ENCODE results near the gene ANKRD30A. TPM values are rescaled to one million over a fixed set of nuclear protein-coding genes. Genes with fewer than 3 reads are reported as not detected.

ANKRD30A gene
- total RNA-seq, 2 experiments from 2014 or later = not detected

- CTCF ChIA-PET = no interaction called here
- H3K4me1 ChIP-seq (ENCODE audit: insufficient read depth, low read length) = no peaks in the 10 kb centered on the region
- H3K4me1 Mint-ChIP-seq (ENCODE audit: low read depth) = no peaks in the 10 kb centered on the region
- DNase-seq = no peak
- no peak for ATAC-seq (ENCODE audit: poor library complexity)
- no peak overlapping the region for H3K4me3 Mint-ChIP-seq
- H3K27ac Mint-ChIP-seq = no peak overlapping the region
- no peaks in the 10 kb centered on the region for H3K36me3 ChIP-seq (ENCODE audit: insufficient read depth, low read length)
- H3K36me3 Mint-ChIP-seq (ENCODE audit: low read depth) = no peaks in the 10 kb centered on the region
- POLR2A ChIA-PET = no interaction called here
- no peak overlapping the region for H3K4me3 ChIP-seq (ENCODE audit: low read length)
- H3K27ac ChIP-seq (ENCODE audit: low read depth in 1 of 2, low read length in 2 of 2) = no peak overlapping the region
- H3K9me3 ChIP-seq (ENCODE audit: control insufficient read depth in 1 of 2, insufficient read depth in 1 of 2, low read length in 2 of 2) = peaks cover 0 to 6% of the 10 kb centered on the region in 2 experiments
- H3K27me3 ChIP-seq (ENCODE audit: control insufficient read depth in 1 of 2, insufficient read depth in 2 of 2, low read length in 2 of 2) = no peaks in the 10 kb centered on the region
- peaks cover 16% of the 10 kb centered on the region for H3K9me3 Mint-ChIP-seq
- intact Hi-C loops (cut with DNase I, micrococcal nuclease) = no loop called here
- H3K27me3 Mint-ChIP-seq = no peaks in the 10 kb centered on the region
- TF ChIP-seq, protein P1, sequence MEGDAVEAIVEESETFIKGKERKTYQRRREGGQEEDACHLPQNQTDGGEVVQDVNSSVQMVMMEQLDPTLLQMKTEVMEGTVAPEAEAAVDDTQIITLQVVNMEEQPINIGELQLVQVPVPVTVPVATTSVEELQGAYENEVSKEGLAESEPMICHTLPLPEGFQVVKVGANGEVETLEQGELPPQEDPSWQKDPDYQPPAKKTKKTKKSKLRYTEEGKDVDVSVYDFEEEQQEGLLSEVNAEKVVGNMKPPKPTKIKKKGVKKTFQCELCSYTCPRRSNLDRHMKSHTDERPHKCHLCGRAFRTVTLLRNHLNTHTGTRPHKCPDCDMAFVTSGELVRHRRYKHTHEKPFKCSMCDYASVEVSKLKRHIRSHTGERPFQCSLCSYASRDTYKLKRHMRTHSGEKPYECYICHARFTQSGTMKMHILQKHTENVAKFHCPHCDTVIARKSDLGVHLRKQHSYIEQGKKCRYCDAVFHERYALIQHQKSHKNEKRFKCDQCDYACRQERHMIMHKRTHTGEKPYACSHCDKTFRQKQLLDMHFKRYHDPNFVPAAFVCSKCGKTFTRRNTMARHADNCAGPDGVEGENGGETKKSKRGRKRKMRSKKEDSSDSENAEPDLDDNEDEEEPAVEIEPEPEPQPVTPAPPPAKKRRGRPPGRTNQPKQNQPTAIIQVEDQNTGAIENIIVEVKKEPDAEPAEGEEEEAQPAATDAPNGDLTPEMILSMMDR (IDR thresholded peaks at IDR 0.05) = no peak
Measured at GRCh38 chr10:37314862-37315261, 189.5 kb downstream of the ANKRD30A start.

DNA sequence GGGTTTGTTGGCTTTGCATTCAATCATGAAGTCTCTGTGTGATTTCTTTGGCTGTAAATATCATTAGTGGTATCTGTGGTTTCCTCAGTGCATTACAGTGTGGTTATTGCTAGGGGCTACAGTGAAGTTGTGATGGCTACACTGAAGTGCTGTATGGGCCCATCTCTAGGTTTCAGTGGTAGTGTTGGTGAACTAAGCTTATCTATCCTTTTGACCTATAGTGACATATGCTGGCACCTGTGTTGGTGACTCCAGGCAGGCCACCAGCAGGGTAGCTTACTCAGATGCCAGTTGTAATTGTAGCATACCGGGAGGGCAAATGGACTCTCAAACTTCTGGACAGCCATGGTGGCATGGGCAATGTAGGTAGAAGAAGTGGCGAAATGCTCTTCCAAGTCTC, 219.0 kb downstream of the ANKRD30A start:
- POLR2A ChIA-PET = no interaction called here
- H3K27me3 Mint-ChIP-seq = no peaks in the 10 kb centered on the region

DNA sequence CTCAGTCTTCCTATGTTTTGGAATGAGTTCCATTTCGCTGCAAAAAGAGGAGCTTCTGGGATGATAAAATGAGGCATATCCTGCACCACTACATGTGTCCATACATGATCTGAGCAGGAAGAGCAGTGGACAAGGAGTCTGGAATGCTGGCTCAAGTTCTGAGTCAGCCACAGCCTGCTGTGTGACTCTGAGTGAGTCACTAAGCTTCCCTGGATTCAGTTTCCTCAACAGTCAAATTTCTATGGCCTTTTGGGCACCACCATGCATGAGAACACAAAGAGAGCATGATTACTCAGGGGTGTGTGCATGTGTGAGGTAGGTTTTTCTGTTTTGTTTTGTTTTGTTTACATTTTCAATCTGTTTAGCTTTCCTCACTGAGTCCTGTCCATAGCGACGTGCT, 254.6 kb downstream of the ANKRD30A start:
- Histone ChIP-seq H3K27ac (ENCODE audit: low read depth in 1 of 2, low read length in 2 of 2) (no peak overlapping the region), H3K4me3 (ENCODE audit: low read length) (no peak overlapping the region), H3K36me3 (ENCODE audit: insufficient read depth, low read length) (no peaks in the 10 kb centered on the region), H3K27me3 (ENCODE audit: control insufficient read depth in 1 of 2, insufficient read depth in 2 of 2, low read length in 2 of 2) (no peaks in the 10 kb centered on the region), H3K9me3 (ENCODE audit: control insufficient read depth in 1 of 2, insufficient read depth in 1 of 2, low read length in 2 of 2) (peaks cover 10% of the 10 kb centered on the region in 2 experiments), H3K4me1 (ENCODE audit: insufficient read depth, low read length) (no peaks in the 10 kb centered on the region)
- no peaks in the 10 kb centered on the region for H3K4me1 Mint-ChIP-seq (ENCODE audit: low read depth)
- TF ChIP-seq, protein P1 (IDR thresholded peaks at IDR 0.05) = no peak
- ATAC-seq (ENCODE audit: poor library complexity) = no peak
- H3K9me3 Mint-ChIP-seq = peaks cover 14% of the 10 kb centered on the region
- intact Hi-C loops (cut with DNase I, micrococcal nuclease) = loop anchor here in 1 of 2 experiments (10.0 kb wide), 1 partner anchor 65 kb away; no protein-coding TSS in a partner anchor
- H3K4me3 Mint-ChIP-seq = no peak overlapping the region
- H3K27me3 Mint-ChIP-seq = no peaks in the 10 kb centered on the region
- ChIA-PET CTCF (no interaction called here), POLR2A (no interaction called here)
- no peaks in the 10 kb centered on the region for H3K36me3 Mint-ChIP-seq (ENCODE audit: low read depth)
- no peak for DNase-seq
- no peak overlapping the region for H3K27ac Mint-ChIP-seq

More for the DNA sequence above, 219.0 kb downstream of the ANKRD30A start:
- TF ChIP-seq, protein P1 (IDR thresholded peaks at IDR 0.05) = no peak
- H3K4me3 Mint-ChIP-seq = no peak overlapping the region
- ATAC-seq (ENCODE audit: poor library complexity) (no peak), DNase-seq (no peak)
- Histone ChIP-seq H3K4me3 (ENCODE audit: low read length) (no peak overlapping the region), H3K9me3 (ENCODE audit: control insufficient read depth in 1 of 2, insufficient read depth in 1 of 2, low read length in 2 of 2) (peaks cover 5 to 12% of the 10 kb centered on the region in 2 experiments), H3K27me3 (ENCODE audit: control insufficient read depth in 1 of 2, insufficient read depth in 2 of 2, low read length in 2 of 2) (no peaks in the 10 kb centered on the region), H3K36me3 (ENCODE audit: insufficient read depth, low read length) (no peaks in the 10 kb centered on the region), H3K27ac (ENCODE audit: low read depth in 1 of 2, low read length in 2 of 2) (no peak overlapping the region), H3K4me1 (ENCODE audit: insufficient read depth, low read length) (no peaks in the 10 kb centered on the region)
- H3K27ac Mint-ChIP-seq = no peak overlapping the region
- no peaks in the 10 kb centered on the region for H3K4me1 Mint-ChIP-seq (ENCODE audit: low read depth)
- CTCF ChIA-PET = no interaction called here
- H3K9me3 Mint-ChIP-seq = peaks cover 16% of the 10 kb centered on the region
- no peaks in the 10 kb centered on the region for H3K36me3 Mint-ChIP-seq (ENCODE audit: low read depth)
- intact Hi-C loops (cut with DNase I, micrococcal nuclease) = loop anchor here in 1 of 2 experiments (10.0 kb wide), 1 partner anchor 60 kb away; no protein-coding TSS in a partner anchor

Data from CD4-positive, alpha-beta T cell (primary cell).